ENCODE results near the gene ZFC3H1. TPM values are rescaled to one million over a fixed set of nuclear protein-coding genes. Genes with fewer than 3 reads are reported as not detected.
A peak's percentile ranks its signal among the peaks of the same experiment; 100 is the strongest.

Gene ZFC3H1
- total and polyA plus RNA-seq, 9 of the 15 experiments (the other 6 are each of a cell fraction or from before 2014, with no cell fraction given): 14.8 to 80.5 (median 22.1) TPM

- 72% methylated on average over 3 of the region's 3 CpGs for whole genome bisulfite sequencing (ENCODE audit: insufficient coverage, low coverage, missing lambda C conversion rate)
- ChIA-PET POLR2A (interaction anchor here (0.6 to 1.3 kb wide), 2 partner anchors 10 to 51 kb away, joined by 4 to 6 read pairs; partner anchors contain the start of genes THAP2 and ZFC3H1), CTCF (ENCODE audit: low intra/inter-chr PET ratio) (no interaction called here)
- H4K20me1 ChIP-seq (replicated peaks; ENCODE audit: control insufficient read depth, insufficient read depth, low read length): no peaks in the 10 kb centered on the region
- H3K4me2 ChIP-seq (ENCODE audit: insufficient read depth, low read length): no peak overlapping the region
- H3K4me3 ChIP-seq: no peak overlapping the region
- TF ChIP-seq NR0B1 (IDR thresholded peaks at IDR 0.05; ENCODE audit: partially characterized antibody): no peak
- no peak for TF ChIP-seq ZNF707 (CRISPR knock-in tag; conservative IDR thresholded peaks at IDR 0.05)
- no peak for TF ChIP-seq BCLAF1 (IDR thresholded peaks at IDR 0.05; ENCODE audit: borderline replicate concordance in 1 of 2, control insufficient read depth in 1 of 2, low read depth in 2 of 2, low read length in 1 of 2)
- 0 out of 2 replicates have a peak, but pooled peaks have one; percentile 4 for TF ChIP-seq NFE2 (IDR thresholded peaks at IDR 0.05; ENCODE audit: low read depth)
- no peak for TF ChIP-seq ZBTB43 (CRISPR knock-in tag; IDR thresholded peaks at IDR 0.05)
- no peak for TF ChIP-seq FUS (optimal IDR thresholded peaks at IDR 0.05; ENCODE audit: low read depth, low read length)
- TF ChIP-seq FOSL1 (tag; conservative IDR thresholded peaks at IDR 0.05): peak; percentile 38; the same call in 1 of the 2 replicates
- no peak overlapping the region for H3K9ac ChIP-seq (ENCODE audit: insufficient read depth in 1 of 2, low read depth in 2 of 2, low read length in 2 of 2)
- peak; percentile 36; the same call in 2 of the 3 replicates for ATAC-seq
- H3K36me3 ChIP-seq (ENCODE audit: control insufficient read depth, insufficient read depth, low read length): peaks cover 90% of the 10 kb centered on the region
- no peaks in the 10 kb centered on the region for H3K9me1 ChIP-seq (ENCODE audit: control insufficient read depth, insufficient read depth, low read length)
- H3K27ac ChIP-seq (ENCODE audit: extremely low read depth, low read depth, low read length): no peak overlapping the region
- H2AFZ ChIP-seq (ENCODE audit: low read depth, low read length): no peak overlapping the region
- no peak for FAIRE-seq
- no TSS peak for BruUV-seq (replicated peaks)
- in situ Hi-C loops (cut with MboI) (no loop called here), intact Hi-C loops (cut with micrococcal nuclease) (no loop called here)
- peaks cover 11% of the 10 kb centered on the region for H3K9me3 ChIP-seq (replicated peaks; ENCODE audit: control insufficient read depth, insufficient read depth, low read depth, low read length)
- peaks cover 0 to 9% of the 10 kb centered on the region in 2 experiments; a peak in 1 of 5 replicates for H3K4me1 ChIP-seq (replicated peaks in 1 of 2; ENCODE audit: control insufficient read depth in 2 of 2, insufficient read depth in 2 of 2, low read length in 2 of 2)
- no peaks in the 10 kb centered on the region for H3K27me3 ChIP-seq (ENCODE audit: control insufficient read depth in 2 of 2, insufficient read depth in 2 of 2, low read length in 2 of 2)
- peak in 1 of 4 experiments; percentile 27 for DNase-seq (ENCODE audit: extremely low read depth in 1 of 4, low spot score in 3 of 4)
- peaks cover 88% of the 10 kb centered on the region for H3K79me2 ChIP-seq (ENCODE audit: control insufficient read depth, insufficient read depth, low read length)
These were observed 9.4 kb downstream of the ZFC3H1 start for GRCh38 chr12:71654200-71654599.

Measured in K562 (cell line).